HG02759 (cell line): Measurements from ENCODE around the gene RPS10.

Experiments used
- ATAC-seq: cut with Tn5 transposase; IDR thresholded peaks from one replicate; pipeline ENCODE4 v1.9.1; 2021; ENCODE audit warnings: mild to moderate bottlenecking, moderate library complexity; ENCODE audit not compliant: unreplicated experiment

RPS10 gene

DNA sequence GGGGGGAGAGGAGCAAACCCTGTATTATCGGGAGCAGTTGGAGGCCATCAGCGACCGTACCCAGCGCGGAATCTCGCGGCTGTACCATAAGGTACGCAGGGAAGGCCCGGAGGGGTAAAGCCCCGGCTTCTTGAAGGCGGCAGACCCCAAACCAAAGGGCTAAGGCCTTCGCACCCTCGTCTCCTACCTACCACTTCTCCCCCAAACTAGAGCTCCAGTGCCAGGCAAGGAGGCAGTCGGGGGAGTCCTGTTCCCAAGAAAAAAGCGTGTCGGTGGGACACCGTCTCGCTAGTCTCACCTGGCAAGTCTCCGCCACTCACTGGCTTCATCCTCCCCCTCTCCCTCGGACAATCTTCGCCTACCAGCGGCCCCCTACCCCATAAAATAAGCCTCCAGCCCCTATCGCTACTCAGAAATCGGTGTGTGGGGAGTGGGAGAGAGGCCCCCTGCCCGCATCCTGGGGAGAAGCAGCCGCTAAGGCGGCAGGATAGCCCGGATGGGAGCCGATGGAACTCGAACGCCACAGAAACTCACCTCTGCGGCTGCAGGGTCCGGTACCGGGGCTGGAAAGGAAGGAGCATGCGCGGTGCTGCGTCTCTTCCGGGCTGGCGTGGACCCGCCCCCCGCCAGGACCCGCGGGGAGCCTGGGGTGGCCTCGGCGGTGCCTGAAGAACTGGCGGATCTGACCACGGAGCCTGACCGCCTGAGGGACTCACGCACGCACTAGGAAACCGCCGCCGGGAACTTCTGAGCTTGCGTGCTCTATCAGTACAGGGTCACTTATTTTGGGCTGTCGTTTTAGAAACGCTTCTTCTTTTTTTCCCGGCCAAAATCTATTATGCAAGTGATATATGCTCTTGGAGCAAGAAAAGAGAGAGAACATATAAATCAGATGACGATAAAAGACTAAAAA is at the start of gene RPS10:
TSS of gene RPS10 (minus strand) at position 572 of the 913 bp plus-strand sequence. CDS start 848 bp downstream, outside the sequence.
- ATAC-seq, result peak; percentile 93

DNA sequence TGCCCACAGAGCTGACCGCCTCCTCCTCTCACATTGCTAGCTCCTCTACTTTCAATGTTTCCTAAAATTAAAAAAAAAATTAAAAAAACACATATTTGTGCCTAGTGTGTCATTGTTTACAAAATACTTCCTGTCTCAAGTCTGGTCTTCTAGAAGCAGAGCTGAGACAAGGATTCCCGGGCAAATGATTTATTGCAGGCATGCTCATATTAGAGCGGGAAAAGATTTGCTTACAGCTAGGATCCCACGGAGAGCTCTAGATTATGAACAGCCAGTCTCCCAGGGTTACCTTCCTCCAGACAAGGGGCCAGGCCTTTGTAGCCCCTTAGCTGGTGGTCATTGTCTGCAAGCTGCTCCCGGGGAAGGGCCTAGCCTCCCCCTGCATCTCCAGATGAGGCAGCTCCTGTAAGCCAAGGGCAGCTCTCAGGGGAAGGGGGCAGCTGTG is 49.4 kb upstream of the RPS10 start:
- no peak for ATAC-seq

DNA sequence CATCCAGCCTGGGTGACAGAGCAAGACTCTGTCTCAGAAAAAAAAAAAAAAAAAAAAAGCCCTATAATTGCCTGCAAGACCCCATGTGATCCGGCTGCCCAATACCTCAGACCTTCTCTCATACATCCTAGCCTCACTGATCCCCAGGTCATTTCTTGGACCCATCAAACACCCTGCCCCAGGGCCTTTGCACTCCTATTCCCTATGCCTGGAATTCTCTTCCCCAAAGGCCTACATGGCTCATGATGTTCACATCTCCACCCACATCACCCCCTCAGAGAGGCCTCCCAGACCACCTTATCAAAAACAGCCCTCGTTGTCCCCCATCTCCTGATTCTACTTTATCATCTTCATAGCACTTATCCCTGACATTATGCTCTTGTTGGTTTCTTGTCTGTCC is 48.9 kb upstream of the RPS10 start:
- ATAC-seq, result no peak

DNA sequence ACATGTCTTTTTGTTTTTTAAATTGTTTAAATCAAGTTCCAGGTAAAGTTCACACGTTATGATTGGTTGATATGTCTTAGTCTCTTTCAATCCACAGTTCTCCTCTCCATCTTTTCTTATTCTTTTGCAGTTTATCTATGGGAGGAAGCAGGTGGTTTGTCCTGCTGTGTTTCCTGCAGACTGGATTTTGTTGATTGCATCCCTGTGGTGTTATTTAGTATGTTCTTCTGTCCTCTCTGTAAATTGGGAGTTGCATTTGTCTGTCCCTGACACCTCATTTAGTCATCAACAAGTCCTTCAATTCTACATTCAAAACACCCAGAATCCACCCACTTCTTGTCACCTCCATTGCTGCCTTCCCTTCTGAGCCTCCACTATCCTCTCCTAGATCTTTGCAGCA is 48.1 kb upstream of the RPS10 start:
- no peak for ATAC-seq

DNA sequence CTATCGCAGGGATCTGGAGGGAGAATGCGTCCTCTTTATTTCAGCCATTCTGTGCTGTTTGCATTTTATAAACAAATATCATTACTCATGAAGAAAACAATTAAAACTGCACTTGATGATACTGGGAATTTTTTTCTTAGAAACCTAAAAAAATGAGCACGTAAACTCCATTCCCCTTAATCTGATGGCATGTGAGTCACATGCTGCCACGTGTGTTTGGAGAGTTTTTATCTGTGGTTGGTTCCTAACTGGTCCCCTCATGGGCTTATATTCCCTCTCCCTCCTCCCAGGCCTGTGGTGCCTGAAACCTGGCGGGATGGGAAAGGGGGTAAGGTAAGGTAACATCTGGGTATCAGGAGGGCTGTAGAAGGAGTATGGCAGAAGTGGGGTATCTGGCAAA is 46.6 kb upstream of the RPS10 start:
- ATAC-seq, result no peak

DNA sequence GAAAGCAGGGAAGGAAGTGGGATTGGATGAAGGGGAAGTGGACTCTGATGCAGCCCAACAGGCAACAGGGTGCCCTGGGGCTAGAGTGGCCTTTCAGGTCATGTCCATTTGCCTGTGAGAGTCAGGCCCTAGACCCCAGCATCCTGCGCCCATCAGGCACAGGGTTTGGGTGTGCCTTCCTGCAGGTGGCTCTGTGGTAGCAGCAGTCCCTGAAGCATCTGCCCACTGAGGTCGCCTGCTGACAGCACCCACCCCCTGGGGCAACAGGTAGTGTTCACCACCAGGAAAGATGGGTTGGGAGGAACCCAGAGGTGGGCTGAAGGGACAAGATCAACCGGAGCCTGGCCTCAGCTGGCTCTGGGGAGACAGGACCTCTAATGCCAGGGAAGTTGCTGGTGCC is 43.6 kb upstream of the RPS10 start:
- no peak for ATAC-seq

DNA sequence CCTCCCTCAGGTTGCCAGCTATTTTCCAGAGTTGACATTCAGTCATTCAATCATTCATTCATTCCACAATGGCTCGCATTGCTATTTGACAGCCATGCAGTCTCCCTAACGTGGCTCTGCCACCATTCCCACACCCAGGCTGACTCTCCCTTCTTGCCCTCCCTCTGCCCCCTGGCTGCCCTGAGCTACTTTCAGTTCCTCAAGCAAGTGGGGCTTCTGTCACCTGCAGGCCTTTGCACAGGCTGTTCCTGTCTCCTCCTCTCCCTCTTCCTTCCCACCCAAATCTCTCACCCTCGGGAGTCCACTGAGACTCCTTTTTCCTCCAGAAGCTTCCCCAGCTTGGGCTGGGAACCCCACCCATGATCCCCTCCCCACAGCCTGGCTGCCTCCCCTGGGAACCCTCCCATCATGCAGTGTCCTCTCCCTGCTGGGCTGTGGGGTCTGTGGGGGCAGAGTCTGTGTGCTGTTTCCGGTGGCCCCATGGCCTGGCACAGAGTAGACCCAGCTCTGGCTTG is 42.6 kb upstream of the RPS10 start:
- ATAC-seq, result peak; percentile 72

DNA sequence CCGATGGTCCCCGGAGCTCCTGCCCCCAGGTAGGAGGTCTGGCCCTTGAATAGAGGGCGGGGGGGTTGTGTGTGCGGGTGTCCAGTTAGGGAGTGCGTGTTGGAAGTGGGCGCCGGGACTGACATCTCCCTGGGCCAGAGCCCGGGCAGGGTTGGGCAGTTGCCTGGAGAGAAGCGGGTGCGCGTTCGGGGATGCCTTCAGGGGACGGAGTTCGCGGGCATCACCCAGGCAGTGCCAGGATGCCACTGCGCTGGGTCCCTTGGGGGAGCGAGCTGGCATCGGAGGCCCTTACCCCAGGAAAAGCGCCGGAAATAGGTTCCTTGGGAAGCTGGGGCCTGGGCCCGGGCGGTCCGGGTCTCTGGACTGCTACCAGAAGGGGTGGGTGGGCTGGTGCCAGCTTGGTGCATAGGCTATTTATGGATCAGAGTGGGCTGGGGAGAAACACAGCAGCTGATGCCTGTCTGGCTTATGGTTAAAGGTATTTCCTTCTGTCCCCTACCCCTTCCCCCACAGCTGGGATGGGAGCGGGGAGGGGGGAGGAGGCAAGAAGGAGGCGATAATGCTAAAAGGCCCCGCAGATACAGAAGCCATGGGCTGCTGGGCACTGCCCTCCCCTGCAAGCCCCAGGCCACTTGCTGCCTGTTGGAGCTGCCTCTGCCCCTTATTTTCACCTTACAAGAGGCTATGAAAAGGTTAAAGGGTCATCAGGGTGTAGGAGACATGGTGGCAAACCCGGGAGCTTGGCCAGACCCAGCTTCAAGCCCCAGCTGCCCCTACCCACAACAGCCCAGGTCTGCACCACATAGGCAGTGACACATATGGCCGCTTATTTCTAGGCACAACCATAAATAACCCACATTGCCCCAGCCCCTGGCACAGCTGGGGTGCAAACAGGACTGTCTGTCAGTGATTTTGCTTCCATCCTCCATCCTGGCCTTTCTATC is 40.6 kb upstream of the RPS10 start:
- ATAC-seq, result no peak

DNA sequence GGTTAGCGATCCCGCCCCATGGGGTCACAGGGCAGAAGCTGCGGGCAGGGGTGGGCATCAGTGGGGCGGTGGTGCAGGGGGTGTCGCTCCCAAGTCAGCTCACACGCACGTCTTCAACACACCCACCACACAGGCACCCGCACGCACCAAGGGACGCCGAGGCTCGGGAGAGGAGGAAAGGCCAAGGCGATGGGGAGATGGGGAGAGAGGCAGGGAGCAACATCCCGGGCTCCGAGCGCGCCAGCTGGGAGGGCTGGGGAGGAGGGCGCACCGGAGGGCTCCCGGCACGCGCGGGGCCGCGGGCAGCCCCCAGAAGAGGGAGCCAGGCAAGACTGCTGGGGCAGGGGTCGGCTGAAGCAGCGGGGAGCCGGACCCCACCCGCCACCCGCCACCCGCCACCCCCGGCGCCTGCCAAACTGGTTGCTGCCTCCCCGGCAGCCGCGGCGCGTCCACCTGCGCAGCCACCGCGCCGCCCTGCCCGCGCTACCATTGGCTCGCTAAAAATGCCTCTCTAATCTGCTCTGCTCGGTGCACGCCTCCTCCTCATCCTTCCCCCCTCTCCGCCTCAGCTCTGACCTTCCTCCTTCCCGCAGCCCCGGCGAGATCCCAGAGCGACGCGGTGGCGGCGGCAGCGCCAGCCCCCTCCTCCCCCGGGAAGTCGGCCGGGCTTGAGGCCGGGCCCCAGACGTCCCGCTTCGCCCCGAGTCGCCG is 39.8 kb upstream of the RPS10 start, which contains the start of gene PACSIN1:
TSS of gene PACSIN1 (plus strand) at position 546 of the 711 bp plus-strand sequence. CDS start 60,230 bp downstream, outside the sequence.
- no peak for ATAC-seq

DNA sequence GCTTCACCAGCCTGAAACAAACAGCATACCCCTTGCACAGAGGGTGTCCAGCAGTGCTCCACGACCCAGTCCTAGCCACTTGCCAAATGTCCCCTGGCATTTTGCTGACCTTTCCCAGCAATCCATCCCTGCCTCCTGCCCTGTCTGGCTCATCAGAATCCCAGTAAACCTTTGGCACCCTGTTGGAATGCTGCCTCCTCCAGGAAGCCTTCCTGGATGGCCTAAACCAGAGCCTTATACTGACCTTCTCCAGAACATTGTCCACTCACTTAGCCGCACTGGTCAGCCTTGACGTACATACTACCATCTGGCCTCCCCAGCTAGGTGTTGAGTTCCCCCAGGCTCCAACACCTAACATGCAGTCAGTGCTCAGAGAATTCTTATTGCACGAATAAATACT is 38.0 kb upstream of the RPS10 start:
- ATAC-seq, result no peak

DNA sequence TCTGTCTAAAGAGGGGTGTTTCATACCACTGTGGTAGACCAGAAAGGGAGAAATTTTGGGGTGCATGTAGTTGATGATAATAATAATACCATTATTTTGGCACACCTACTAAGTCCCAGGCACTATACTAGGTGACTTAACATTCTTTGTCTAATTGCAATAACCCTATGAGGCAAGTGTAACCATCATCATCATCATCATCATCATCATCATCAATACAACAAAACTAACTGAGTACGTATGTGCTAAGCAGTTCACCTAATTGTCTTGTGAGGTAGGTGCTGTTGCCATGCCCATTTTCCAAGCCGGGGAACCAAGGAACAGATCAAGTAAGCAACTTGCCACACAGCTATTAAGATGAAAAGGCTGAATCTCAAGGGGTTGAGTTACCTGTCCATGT is 37.4 kb upstream of the RPS10 start:
- no peak for ATAC-seq

DNA sequence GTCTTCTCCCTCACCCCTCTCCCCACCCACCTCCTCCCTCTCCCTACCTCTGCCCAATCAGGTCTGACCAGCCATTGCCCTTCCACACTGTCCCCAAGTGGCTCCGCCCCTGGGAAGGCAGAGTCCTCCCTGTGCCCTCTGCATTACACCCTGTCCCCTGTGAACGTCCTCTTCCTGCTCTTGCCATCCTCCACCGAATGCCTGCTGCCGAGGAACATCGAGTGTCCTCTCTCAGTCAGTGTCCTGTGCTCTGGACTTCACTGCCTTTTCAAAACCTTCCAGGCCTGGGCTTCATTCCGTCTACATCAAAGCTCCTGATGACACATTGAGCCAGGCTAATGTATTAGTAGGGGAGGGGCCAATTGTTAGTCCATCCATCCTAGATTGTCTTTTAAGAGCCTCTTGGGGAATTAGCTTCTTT is 36.7 kb upstream of the RPS10 start:
- ATAC-seq, result no peak

DNA sequence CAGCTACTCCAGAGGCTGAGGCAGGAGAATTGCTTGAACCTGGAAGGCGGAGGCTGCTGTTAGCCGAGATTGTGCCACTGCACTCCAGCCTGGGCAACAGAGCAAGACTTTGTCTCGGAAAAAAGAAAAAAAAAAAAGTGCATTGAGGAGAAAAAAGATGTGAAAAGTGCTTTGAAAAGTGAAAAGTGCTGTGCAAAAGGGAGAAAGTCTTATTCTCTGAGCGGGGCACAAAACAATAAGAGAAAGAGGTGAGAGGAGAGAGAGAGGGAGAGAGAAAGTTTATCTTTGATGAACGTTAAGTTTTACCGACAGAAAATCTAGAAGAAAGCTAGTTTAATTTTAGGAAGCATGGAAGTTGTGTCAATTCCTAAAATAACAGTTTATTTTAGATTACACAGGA is 36.1 kb upstream of the RPS10 start:
- ATAC-seq, result no peak

DNA sequence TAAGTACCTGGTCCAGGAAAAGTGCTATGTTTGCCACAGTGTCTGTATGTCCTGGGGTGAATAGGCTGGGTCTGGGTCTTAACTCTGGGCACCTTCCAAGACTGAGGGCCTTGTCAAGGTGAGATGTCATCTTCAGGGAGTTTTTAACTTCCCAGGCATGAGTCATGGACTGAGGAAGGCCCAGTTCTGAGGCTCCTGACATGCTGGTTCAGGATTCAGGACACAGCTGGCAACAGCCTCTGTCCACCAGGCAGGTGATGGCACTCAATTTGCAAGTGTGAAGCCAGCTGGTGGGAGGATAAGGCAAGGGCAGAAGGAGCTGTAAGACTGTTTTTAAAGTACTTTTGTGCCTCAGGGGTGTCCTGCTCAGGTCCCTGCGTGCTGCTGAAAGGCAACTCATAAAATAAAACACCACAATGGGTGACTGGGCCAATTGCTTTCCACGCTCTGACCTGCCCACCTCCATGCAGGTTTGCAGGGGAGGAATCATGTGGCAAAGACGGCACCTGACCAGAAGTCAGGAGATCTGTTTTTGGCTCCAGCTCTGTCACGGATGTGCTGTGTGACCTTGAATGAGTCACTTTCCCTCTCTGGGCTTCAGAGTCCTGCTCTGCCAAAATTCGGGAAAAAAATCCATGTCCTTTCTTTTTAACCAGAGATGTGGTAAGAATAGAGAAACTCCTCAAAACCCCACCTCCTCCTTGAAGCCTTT is 35.1 kb upstream of the RPS10 start:
- ATAC-seq, result no peak

DNA sequence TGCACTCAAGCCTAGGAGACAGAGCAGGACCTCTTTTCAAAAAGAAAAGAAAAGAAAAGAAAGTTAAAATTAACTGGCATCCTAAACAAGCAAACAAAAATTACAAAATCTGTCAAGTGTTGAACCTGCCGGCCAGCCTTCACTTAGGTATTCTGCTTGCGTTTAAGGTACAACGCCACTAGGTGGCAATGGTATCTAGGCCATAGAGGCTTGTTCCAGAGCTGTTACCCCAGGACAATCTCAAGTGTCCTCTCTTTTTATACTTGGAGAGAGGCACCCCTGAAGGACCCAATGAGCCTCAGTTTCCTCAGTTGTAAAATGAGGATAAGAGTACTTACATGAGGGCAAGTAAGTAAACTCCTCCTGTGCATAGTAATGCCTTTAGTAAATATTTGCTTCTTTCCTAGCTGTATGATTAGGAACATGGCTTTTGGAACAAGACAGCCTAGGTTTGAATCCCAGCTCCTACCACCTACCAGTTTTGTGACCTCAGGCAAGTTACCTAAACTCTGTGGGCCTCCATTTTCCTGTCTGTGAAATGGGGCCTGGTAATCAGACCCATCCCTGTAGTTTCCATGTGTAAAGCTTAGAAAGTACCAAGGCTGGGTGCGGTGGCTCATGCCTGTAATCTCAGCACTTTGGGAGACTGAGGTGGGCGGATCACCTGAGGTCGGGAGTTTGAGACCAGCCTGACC is 34.2 kb upstream of the RPS10 start:
- no peak for ATAC-seq

DNA sequence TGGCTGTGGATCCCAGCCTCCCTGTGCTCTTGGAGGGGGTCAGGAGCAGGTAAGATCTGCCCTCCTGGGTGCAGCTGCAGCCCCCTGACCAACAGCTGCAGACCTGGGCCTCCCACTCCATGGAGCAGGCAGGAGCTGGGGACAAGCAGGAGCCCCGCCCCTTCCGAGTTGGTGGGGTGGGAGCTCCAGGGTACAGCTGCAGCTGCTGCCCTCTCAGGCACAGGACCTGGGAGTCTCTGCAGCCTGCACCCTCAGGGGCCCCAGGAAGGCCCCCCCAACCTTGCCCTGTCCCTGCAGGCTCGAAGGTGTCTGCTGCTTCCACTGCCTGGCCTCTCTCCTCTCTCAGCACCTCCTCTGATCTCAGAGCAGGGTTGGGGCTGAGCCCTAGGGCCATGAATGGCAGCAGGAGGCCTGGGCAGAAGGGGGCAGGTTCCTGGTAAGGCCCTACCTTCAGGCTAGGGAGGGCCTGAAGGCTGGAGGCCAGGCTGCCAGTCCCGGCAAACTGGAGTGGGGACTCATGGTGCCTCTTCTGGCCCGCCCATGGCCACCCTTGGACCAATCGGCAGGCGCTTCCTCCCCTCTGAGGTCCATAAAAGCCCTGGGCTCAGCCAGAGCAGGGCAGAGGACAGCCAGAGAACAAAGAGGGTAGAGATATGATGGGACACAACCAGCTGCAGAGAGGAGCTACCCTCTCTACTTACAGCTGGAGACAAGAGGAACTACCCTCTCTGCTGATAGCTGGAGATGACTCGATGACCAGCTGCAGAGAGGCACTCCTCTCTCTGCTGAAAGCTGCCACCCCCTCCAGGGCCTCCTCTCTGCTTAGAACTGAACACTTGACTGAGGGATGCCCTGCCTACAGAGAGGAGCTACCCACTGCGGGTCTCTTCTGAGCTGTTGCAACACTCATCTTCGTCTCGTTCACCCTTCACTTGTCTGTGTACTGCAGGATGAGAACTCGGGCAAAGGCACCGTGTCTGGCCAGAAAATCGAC is 32.2 kb upstream of the RPS10 start:
- no peak for ATAC-seq

DNA sequence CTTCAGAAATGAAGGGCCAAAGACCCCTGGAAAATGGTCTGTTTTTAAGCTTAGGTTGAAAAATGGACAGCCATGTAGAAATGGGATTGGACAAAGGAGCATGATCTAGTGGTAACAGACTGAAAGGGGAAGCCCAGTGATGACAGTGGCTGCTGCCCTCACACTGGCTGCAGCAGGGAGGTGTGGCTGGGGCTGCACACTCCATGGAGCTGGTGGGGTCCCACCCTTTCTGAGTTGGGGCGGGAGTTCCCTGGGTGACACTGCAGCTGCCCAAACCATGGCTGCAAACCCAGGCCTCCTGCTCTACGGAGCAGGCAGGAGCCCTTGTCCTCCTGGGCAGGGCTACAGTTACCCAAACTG is 31.5 kb upstream of the RPS10 start:
- ATAC-seq, result no peak

DNA sequence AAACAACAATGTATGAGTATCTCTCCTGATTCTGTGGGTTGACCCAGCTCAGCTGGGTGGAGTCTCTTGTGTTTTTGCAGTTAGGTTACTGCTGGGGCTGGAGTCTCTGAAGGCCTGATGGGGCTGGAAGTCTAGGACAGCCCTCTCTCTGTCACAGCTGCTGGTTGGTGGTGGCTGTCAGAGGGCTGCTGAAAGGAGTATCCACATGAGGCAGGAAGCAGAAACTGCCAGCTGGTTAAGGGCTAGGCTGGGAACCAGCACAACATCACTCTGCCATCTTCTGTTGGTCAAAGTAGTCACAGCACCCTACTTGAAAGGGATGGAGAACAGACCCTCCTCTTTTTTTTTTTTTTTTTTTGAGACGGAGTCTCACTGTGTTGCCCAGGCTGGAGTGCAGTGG is 30.0 kb upstream of the RPS10 start:
- ATAC-seq, result no peak
